ENCODE measurements around the gene PIGH.
"Not testable (repeated sequence)": the region's sequence is repeated elsewhere in the genome, so short reads cannot be mapped to it uniquely, and the experiment has no call there.

Gene PIGH

GRCh38 chr14:67599698-67600561 lies at the start of gene PIGH:
Gene PIGH (minus strand): TSS chr14:67600268. CDS start chr14:67600203, 65 bp downstream.
- peak; percentile 95 for DNase-seq

- DNase-seq: no peak
Observed at GRCh38 chr14:67646131-67646530, 46.1 kb upstream of the PIGH start.

- DNase-seq: no peak
Observed at GRCh38 chr14:67645414-67645813, 45.3 kb upstream of the PIGH start.

GRCh38 chr14:67644428-67644827 lies 44.4 kb upstream of the PIGH start:
- no peak for DNase-seq

- DNase-seq: no peak
Observed at GRCh38 chr14:67643713-67644112, 43.6 kb upstream of the PIGH start.

GRCh38 chr14:67641902-67642749 lies 42.1 kb upstream of the PIGH start:
- DNase-seq: peak; percentile 40

- no peak for DNase-seq
Observed at GRCh38 chr14:67641480-67641879, 41.4 kb upstream of the PIGH start.

- no peak for DNase-seq
Observed at GRCh38 chr14:67638642-67639041, 38.6 kb upstream of the PIGH start.

- peak; percentile 30 for DNase-seq
Observed at GRCh38 chr14:67636361-67636919, 36.4 kb upstream of the PIGH start.

GRCh38 chr14:67633451-67634147 lies 33.5 kb upstream of the PIGH start:
- DNase-seq: no peak

GRCh38 chr14:67630938-67631337 lies 30.9 kb upstream of the PIGH start:
- no peak for DNase-seq

- DNase-seq: no peak
Observed at GRCh38 chr14:67630186-67630585, 30.1 kb upstream of the PIGH start.

- DNase-seq: no peak
Observed at GRCh38 chr14:67627519-67627918, 27.5 kb upstream of the PIGH start.

GRCh38 chr14:67626131-67626530 lies 26.1 kb upstream of the PIGH start:
- DNase-seq: not testable (repeated sequence)

GRCh38 chr14:67623114-67623513 lies 23.0 kb upstream of the PIGH start:
- DNase-seq: no peak

- DNase-seq: peak; percentile 23
Observed at GRCh38 chr14:67622675-67623074, 22.6 kb upstream of the PIGH start.

GRCh38 chr14:67620217-67620785 lies 20.2 kb upstream of the PIGH start:
- no peak for DNase-seq

GRCh38 chr14:67619446-67620216 lies 19.6 kb upstream of the PIGH start, which contains the start of gene ARG2:
Gene ARG2 (plus strand): TSS chr14:67619920. CDS start chr14:67619978, 58 bp downstream.
- DNase-seq: peak; percentile 97

GRCh38 chr14:67618617-67619063 lies 18.6 kb upstream of the PIGH start:
- peak; percentile 74 for DNase-seq

- DNase-seq: peak; percentile 10
Observed at GRCh38 chr14:67610491-67610890, 10.4 kb upstream of the PIGH start.

- no peak for DNase-seq
Observed at GRCh38 chr14:67609642-67610310, 9.7 kb upstream of the PIGH start.
